ENCODE data around the gene ZNF174.

The ZNF174 gene

DNA sequence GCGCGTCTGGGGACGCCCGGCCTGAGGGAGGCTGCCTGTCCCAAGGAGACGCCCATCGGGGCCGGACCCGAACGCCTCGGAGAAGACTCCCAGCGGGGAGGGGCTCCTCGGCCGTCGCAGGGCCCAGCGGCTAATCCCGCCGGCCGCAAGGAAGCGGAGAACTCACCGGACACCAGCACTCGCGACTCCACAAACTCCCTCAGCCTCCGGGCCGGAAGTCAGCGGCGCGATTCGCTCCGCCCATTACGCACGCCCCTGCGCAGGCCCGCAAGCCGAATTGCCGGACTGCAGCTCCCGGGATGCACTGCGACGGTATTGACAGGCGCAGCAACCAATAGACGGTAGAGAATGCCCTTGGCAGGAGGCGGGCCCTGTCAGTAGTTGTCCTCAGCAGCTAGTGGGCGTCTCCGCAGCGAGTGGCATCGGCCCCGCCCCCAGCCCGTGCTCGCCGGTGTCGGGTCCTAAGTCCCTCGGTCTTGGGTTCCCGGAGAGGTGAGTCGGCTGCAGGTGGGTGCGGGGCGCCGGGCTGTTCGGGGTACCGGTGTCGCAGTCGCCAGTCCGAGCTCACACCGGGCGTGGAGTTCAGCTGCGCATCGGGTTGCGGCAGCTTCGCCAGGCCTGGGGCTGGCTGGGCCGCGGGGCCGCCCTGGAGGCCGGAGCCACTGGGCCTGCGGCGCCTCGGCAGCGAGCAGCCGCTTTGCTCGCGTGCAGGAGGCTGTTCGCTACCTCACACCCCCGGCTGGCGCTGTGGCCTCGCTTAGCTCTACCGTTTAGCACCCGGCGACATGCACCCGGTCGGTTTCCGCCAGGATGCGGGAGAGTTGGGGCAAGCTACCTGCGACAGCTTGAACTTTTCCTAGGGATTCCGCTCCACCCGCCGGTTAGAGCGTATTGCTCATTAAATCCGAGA lies at the start of gene ZNF174, which contains the start of gene ZSCAN32:
ZNF174 (plus strand) TSS at position 437 of the 910 bp plus-strand sequence. CDS start 790 bp downstream, outside the sequence.
ZSCAN32 (minus strand) TSS at position 226 of the 910 bp plus-strand sequence. CDS start 3,447 bp downstream, outside the sequence.
- Mint-ChIP-seq H3K27me3 (no peaks in the 10 kb centered on the region), H3K27ac (peak within 1 kb of the TSS; percentile 85)
- intact Hi-C loops (cut with micrococcal nuclease) = loop anchor here (1.0 to 2.0 kb wide), 3 partner anchors 56 to 118 kb away; partner anchors contain the start of genes CLUAP1 and ZNF263

DNA sequence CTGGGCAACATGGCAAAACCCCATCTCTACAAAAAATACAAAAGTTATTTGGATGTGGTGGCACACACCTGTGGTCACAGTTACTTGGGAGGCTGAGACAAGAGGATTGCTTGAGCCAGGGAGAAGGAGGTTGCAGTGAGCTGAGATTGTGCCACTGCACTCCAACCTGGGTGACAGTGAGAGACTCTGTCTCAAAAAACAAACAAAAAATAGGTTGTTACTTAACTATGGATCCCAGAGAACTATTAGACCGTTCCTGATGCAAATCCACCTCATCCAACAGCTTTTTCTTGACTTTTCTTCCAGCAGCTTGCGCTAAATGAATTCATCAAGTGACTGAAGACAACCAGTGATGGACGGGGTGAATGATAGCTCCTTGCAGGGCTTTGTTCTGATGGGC lies 45.4 kb upstream of the ZNF174 start, which contains the start of gene OR2C1:
OR2C1 (plus strand) TSS at position 301 of the 400 bp plus-strand sequence; CDS start at position 353, 52 bp downstream.
- Mint-ChIP-seq H3K4me3 (no peak within 1 kb of the TSS), H3K9me3 (peaks cover 45% of the 10 kb centered on the region), H3K4me1 (ENCODE audit: low read depth) (peaks cover 5% of the 10 kb centered on the region), H3K36me3 (ENCODE audit: low read depth) (no peaks in the 10 kb centered on the region), H3K27me3 (peaks cover 13% of the 10 kb centered on the region), H3K27ac (no peak within 1 kb of the TSS)
- intact Hi-C loops (cut with micrococcal nuclease) = no loop called here

More for the DNA sequence above, at the start of gene ZNF174, which contains the start of gene ZSCAN32:
- peaks cover 90% of the 10 kb centered on the region for H3K36me3 Mint-ChIP-seq (ENCODE audit: low read depth)
- H3K9me3 Mint-ChIP-seq = peaks cover 55% of the 10 kb centered on the region
- H3K4me3 Mint-ChIP-seq = peak within 1 kb of the TSS; percentile 96
- peaks cover 27% of the 10 kb centered on the region for H3K4me1 Mint-ChIP-seq (ENCODE audit: low read depth)

DNA sequence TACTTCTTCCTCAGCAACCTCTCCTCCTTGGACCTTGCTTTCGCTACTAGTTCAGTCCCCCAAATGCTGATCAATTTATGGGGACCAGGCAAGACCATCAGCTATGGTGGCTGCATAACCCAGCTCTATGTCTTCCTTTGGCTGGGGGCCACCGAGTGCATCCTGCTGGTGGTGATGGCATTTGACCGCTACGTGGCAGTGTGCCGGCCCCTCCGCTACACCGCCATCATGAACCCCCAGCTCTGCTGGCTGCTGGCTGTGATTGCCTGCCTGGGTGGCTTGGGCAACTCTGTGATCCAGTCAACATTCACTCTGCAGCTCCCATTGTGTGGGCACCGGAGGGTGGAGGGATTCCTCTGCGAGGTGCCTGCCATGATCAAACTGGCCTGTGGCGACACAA lies 44.9 kb upstream of the ZNF174 start:
- peaks cover 5% of the 10 kb centered on the region for H3K4me1 Mint-ChIP-seq (ENCODE audit: low read depth)
- H3K27ac Mint-ChIP-seq = no peak overlapping the region
- H3K27me3 Mint-ChIP-seq = peaks cover 13% of the 10 kb centered on the region
- peaks cover 51% of the 10 kb centered on the region for H3K9me3 Mint-ChIP-seq
- intact Hi-C loops (cut with micrococcal nuclease) = no loop called here
- H3K36me3 Mint-ChIP-seq (ENCODE audit: low read depth) = no peaks in the 10 kb centered on the region
- no peak overlapping the region for H3K4me3 Mint-ChIP-seq

DNA sequence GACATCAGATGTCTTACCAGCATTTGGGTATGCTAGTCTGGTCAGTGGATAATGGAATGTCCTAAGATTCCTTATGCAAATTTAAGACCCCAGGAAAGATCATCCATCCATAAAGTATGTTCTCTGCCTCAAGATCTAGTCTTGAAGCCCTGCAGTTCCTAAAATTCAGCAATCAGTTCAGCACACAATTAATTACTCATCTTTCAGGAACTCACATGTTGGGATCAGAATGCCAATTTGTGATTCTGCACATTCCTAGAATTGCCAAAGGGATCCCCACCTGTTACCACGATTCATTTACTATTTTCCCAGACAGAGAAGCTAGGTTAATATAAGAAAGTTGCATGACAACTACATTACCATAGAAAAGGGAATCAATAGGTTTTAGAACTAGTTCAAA lies 42.1 kb upstream of the ZNF174 start:
- no peak overlapping the region for H3K4me3 Mint-ChIP-seq
- H3K4me1 Mint-ChIP-seq (ENCODE audit: low read depth) = no peaks in the 10 kb centered on the region
- H3K27ac Mint-ChIP-seq = no peak overlapping the region
- intact Hi-C loops (cut with micrococcal nuclease) = no loop called here
- H3K27me3 Mint-ChIP-seq = peaks cover 22% of the 10 kb centered on the region
- peaks cover 70% of the 10 kb centered on the region for H3K9me3 Mint-ChIP-seq
- no peaks in the 10 kb centered on the region for H3K36me3 Mint-ChIP-seq (ENCODE audit: low read depth)

DNA sequence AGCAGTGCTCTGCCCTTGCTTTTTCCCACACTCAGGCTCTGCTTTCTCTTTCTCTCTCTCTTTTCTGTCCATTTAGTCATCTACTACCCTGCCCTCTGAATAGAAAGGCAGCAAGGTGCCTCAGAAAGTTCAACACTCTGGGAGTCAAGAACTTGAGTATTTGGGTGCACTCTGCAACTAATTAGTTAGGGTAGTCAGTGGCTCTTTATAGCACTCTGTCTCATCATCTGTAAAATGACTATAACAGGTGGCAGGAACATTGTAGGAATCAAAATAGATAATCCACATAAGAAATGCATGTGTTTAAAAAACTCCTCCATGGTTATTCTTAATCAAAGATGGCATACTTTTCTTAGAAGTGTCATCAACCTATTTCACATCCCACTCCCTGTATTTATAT lies 38.1 kb upstream of the ZNF174 start:
- Mint-ChIP-seq H3K36me3 (ENCODE audit: low read depth) (peaks cover 12% of the 10 kb centered on the region), H3K4me3 (no peak overlapping the region), H3K27ac (no peak overlapping the region), H3K4me1 (ENCODE audit: low read depth) (no peaks in the 10 kb centered on the region), H3K9me3 (peaks cover 37% of the 10 kb centered on the region), H3K27me3 (peaks cover 33% of the 10 kb centered on the region)
- intact Hi-C loops (cut with micrococcal nuclease) = no loop called here

DNA sequence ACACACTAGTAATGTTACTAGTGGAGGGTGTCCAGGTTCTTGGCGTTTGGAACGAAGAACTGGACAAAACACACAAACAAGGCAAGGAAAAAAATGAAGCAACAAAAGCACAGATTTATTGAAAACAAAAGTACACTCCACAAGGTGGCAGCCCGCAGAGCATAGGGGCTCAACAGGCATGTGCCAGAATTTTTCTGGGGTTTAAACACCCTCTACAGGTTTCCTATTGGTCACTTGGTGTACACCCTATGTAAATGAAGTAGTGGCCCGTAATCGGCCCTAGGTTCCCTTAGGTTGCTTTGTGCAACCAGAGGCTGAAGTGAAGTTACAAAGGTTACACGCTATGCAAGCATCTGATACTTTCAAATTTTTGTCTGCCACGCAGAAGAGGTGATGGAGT lies 37.2 kb upstream of the ZNF174 start:
- no peak overlapping the region for H3K4me3 Mint-ChIP-seq
- intact Hi-C loops (cut with micrococcal nuclease) = no loop called here
- H3K4me1 Mint-ChIP-seq (ENCODE audit: low read depth) = no peaks in the 10 kb centered on the region
- H3K36me3 Mint-ChIP-seq (ENCODE audit: low read depth) = peaks cover 12% of the 10 kb centered on the region
- peaks cover 37% of the 10 kb centered on the region for H3K9me3 Mint-ChIP-seq
- no peak overlapping the region for H3K27ac Mint-ChIP-seq
- peaks cover 33% of the 10 kb centered on the region for H3K27me3 Mint-ChIP-seq

DNA sequence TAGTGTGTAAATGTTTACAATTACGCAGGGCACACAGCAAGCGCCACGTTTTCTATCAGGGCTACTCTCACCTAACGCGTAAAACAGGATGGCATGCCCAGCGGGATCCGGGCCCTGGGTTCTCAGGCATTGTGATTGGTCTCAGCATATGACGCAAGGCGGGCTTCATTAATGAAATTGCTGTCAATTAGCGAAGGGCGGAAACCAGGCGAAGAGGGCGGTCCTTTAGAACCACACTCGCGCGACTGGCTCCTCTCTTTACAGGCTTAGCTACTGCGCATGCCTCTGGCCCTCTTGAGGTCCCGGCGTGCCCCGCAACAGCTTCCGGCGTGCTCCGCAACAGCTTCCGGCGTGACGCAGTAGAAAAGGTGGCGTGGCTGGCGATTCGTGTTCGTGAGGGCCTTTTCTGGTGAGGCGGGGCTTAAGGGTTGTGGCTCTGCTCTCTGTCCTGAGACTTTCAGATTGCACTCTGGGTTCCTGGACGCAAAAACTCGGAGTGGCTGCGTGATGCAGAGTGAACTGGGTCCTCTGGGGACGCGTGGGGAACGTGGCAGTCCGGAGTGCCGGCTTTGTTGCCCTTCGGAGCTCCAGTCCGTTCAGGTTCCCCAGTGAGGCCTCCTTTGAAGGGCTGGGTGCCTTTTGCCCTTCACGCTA lies 36.1 kb upstream of the ZNF174 start:
- intact Hi-C loops (cut with micrococcal nuclease) = no loop called here
- H3K27me3 Mint-ChIP-seq = peaks cover 32% of the 10 kb centered on the region
- H3K27ac Mint-ChIP-seq = no peak overlapping the region
- H3K36me3 Mint-ChIP-seq (ENCODE audit: low read depth) = peaks cover 12% of the 10 kb centered on the region
- H3K4me3 Mint-ChIP-seq = peak overlapping the region; percentile 61
- peaks cover 37% of the 10 kb centered on the region for H3K9me3 Mint-ChIP-seq
- H3K4me1 Mint-ChIP-seq (ENCODE audit: low read depth) = no peaks in the 10 kb centered on the region

DNA sequence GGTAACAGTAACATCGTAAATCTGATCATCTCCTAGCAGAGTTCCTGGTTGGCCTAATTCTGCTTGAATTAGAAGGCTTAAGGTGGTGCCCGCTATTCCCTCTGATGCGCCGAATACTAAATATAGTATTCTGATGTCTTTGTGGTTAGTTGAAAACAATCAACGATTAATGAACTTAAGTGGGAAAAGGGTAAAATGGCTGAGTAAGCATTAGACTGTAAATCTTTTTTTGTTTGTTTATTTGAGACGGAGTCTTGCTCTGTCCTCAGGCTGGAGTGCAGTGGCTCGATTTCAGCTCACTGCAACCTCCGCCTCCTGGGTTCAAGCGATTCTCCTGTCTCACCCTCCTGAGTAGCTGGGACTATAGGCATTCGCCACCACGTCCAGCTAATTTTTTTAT lies 31.9 kb upstream of the ZNF174 start:
- Mint-ChIP-seq H3K27ac (no peak overlapping the region), H3K9me3 (peaks cover 11% of the 10 kb centered on the region), H3K4me3 (no peak overlapping the region), H3K27me3 (peaks cover 15% of the 10 kb centered on the region), H3K4me1 (ENCODE audit: low read depth) (no peaks in the 10 kb centered on the region), H3K36me3 (ENCODE audit: low read depth) (peaks cover 12% of the 10 kb centered on the region)
- intact Hi-C loops (cut with micrococcal nuclease) = no loop called here

DNA sequence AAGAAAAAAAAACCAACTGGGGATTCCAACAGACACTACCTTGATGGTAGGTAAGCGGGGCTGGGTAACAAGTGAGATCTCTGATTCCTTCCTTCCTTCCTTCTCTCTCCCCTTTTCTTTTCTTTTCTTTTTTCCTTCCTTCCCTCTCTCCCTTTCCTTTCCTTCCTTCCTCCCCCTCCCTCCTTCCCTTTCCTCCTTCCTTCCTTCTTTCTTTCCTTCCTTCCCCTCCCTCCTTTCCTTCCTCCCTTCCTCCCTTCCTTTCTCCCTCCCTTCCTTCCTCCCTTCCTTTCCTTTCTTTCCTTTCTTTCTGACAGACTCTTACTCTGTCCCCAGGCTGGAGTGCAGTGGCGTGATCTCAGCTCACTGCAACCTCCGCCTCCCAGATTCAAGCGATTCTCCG lies 25.3 kb upstream of the ZNF174 start:
- Mint-ChIP-seq H3K4me1 (ENCODE audit: low read depth) (no peaks in the 10 kb centered on the region), H3K36me3 (ENCODE audit: low read depth) (no peaks in the 10 kb centered on the region), H3K4me3 (no peak overlapping the region), H3K9me3 (peaks cover 76% of the 10 kb centered on the region), H3K27me3 (no peaks in the 10 kb centered on the region), H3K27ac (no peak overlapping the region)
- intact Hi-C loops (cut with micrococcal nuclease) = no loop called here

DNA sequence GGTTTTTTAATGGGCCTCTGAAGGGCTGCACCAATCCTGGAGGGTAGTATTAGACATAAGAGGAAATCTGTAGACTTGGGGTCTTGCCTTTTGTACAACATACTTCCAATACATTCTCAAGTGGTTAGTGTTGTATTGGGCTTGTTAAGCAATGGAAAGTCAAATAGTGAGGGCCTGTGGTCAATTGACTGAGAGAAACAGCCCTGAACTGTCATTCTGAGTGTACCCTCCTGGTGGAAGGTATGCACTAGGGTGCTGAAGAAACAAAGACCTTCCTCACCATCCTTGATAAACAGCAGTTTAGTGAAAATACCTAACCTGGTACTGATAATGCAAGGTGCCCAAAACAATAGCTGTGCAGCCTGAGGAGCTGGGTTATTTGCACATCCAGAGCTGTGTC lies 23.1 kb upstream of the ZNF174 start:
- no peak overlapping the region for H3K4me3 Mint-ChIP-seq
- H3K9me3 Mint-ChIP-seq = peaks cover 99% of the 10 kb centered on the region
- no peak overlapping the region for H3K27ac Mint-ChIP-seq
- H3K27me3 Mint-ChIP-seq = no peaks in the 10 kb centered on the region
- intact Hi-C loops (cut with micrococcal nuclease) = no loop called here
- H3K4me1 Mint-ChIP-seq (ENCODE audit: low read depth) = no peaks in the 10 kb centered on the region
- peaks cover 21% of the 10 kb centered on the region for H3K36me3 Mint-ChIP-seq (ENCODE audit: low read depth)

DNA sequence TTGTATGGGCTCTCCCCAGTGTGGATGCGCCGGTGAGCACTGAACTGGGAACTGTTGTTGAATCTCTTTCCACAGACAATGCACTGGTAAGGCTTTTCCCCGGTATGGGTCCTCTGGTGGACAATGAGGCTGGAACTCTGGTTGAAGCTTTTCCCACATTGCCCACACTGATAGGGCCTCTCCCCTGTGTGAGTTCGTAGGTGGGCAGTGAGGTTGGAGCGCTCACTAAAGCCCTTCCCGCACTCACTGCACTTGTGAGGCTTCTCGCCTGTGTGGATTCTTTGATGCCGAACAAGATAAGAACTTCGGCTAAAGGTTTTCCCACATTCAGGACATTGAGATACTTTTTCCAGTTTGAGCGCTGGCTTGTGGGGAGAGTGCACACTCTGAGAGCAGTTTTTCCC lies 18.0 kb upstream of the ZNF174 start:
- Mint-ChIP-seq H3K36me3 (ENCODE audit: low read depth) (peaks cover 71% of the 10 kb centered on the region), H3K9me3 (peaks cover 87% of the 10 kb centered on the region), H3K27me3 (no peaks in the 10 kb centered on the region), H3K4me1 (ENCODE audit: low read depth) (no peaks in the 10 kb centered on the region), H3K4me3 (no peak overlapping the region), H3K27ac (no peak overlapping the region)
- intact Hi-C loops (cut with micrococcal nuclease) = no loop called here

DNA sequence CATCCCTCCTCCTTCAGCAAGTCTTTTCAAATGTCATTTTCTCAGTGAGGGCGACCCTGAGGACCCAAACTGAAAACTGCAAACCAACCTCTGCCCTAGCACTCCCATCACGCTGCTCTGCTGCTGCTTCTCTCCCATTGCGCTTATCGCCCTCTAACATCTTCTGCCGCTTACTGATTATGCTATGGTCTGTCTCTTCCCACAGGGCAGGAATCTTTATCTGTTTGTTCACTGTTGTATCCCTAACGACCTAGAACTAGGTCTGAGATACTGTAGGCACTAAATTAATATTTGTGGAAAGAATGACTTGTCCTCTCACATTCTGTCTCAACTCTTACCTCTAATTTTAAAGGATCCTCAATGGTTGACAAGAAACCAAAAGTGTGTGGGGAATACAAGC lies 12.7 kb upstream of the ZNF174 start:
- H3K36me3 Mint-ChIP-seq (ENCODE audit: low read depth) = peaks cover 98% of the 10 kb centered on the region
- H3K27ac Mint-ChIP-seq = no peak overlapping the region
- intact Hi-C loops (cut with micrococcal nuclease) = no loop called here
- no peaks in the 10 kb centered on the region for H3K4me1 Mint-ChIP-seq (ENCODE audit: low read depth)
- peaks cover 56% of the 10 kb centered on the region for H3K9me3 Mint-ChIP-seq
- H3K4me3 Mint-ChIP-seq = no peak overlapping the region
- H3K27me3 Mint-ChIP-seq = no peaks in the 10 kb centered on the region

DNA sequence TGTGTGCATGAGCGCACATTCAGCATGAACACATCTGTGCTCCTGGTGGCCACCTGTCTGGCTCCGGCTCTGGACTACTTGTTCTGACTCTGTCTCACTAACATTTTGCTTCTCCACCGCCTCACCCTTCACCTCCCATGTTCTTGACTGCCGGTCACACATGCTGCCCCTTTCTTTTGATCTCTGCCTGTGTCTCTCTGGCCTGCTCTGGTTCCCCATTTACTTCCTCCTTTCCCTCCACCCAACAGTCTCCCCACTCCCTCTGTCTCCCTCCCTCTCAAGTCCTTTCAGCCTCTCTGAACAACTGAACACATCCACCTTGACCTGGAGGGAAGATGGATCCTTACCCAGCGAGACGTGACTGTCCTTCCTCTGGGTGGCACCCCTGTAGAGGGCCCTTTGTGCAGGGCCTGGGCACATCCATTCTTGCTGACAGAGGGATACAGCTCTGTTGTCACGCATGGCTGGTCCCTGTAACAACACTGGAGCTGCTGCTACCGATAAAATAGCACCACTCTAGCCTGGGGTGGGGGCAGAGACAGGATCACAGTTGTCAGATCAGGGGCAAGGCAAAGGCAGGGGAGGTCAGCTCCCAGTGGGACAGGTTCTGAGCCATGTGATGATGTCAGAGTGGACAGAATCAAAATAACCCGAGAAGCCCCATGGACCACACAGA lies 11.2 kb upstream of the ZNF174 start:
- peaks cover 98% of the 10 kb centered on the region for H3K36me3 Mint-ChIP-seq (ENCODE audit: low read depth)
- H3K9me3 Mint-ChIP-seq = peaks cover 50% of the 10 kb centered on the region
- no peaks in the 10 kb centered on the region for H3K27me3 Mint-ChIP-seq
- peaks cover 3% of the 10 kb centered on the region for H3K4me1 Mint-ChIP-seq (ENCODE audit: low read depth)
- intact Hi-C loops (cut with micrococcal nuclease) = no loop called here
- H3K4me3 Mint-ChIP-seq = no peak overlapping the region
- no peak overlapping the region for H3K27ac Mint-ChIP-seq

DNA sequence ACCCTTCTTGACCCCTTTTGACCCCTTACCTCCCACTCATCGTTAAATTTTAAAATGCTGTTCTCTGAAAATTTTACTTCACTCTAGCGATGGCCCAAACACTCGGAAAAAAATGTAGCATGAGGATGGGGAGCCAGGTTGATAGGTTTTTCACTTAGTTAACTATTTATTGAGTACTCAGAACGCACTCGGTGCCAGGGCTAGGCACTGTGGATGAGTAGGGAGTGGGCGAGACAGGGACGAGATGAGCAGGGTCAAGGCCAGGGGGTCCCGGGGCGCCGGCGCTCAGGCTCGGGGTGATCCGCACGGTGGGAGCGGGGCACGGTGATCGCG lies 603 bp upstream of the ZNF174 start:
- peaks cover 23% of the 10 kb centered on the region for H3K4me1 Mint-ChIP-seq (ENCODE audit: low read depth)
- H3K9me3 Mint-ChIP-seq = peaks cover 55% of the 10 kb centered on the region
- peak overlapping the region; percentile 96 for H3K4me3 Mint-ChIP-seq
- peaks cover 90% of the 10 kb centered on the region for H3K36me3 Mint-ChIP-seq (ENCODE audit: low read depth)
- intact Hi-C loops (cut with micrococcal nuclease) = loop anchor here (2.0 kb wide), 2 partner anchors 100 to 118 kb away; partner anchors contain the start of genes CLUAP1 and ZNF263
- H3K27ac Mint-ChIP-seq = peak overlapping the region; percentile 85
- H3K27me3 Mint-ChIP-seq = no peaks in the 10 kb centered on the region
